HepG2 (cell line): ENCODE data around the gene CCDC88A. TPM values are rescaled to one million over a fixed set of nuclear protein-coding genes. Genes with fewer than 3 reads are reported as not detected.

ENCODE experiments used
- CHD2 ChIP-seq: IDR thresholded peaks from 2 replicates; pipeline ENCODE4 v1.6.1; 2011; ENCODE audit warnings: low read depth, low read length, improper control_type of control experiment
- CREB1 ChIP-seq, 2 experiments: fragments of 450-650 bp in 1 of 2; IDR thresholded peaks; 2 replicates each; pipeline ENCODE4 v1.6.1; 2016 to 2017; ENCODE audit warnings: control low read depth in 1 of 2, mild to moderate bottlenecking in 1 of 2, missing compliant biosample characterization in 1 of 2, missing genetic modification characterization in 1 of 2
- FOXA3 ChIP-seq: IDR thresholded peaks from 2 replicates; pipeline ENCODE4 v1.6.1; 2016; ENCODE audit warnings: missing genetic modification reagents, missing compliant biosample characterization
- HNRNPK ChIP-seq: fragments of 200-400 bp; formaldehyde crosslinking; IDR thresholded peaks from 2 replicates; pipeline ENCODE4 v1.6.1; 2018; ENCODE audit warnings: low read length, low read depth, moderate library complexity, mild to moderate bottlenecking; ENCODE audit not compliant: poor library complexity, severe bottlenecking
- PCBP1 ChIP-seq: fragments of 200-400 bp; formaldehyde crosslinking; IDR thresholded peaks from 2 replicates; pipeline ENCODE4 v1.6.1; 2017; ENCODE audit warnings: mild to moderate bottlenecking, low read depth, low read length, borderline replicate concordance
- PRMT3 ChIP-seq: sonication (generic); formaldehyde crosslinking; IDR thresholded peaks from 2 replicates; pipeline ENCODE4 v1.8.1; 2022; ENCODE audit warnings: low read depth, mild to moderate bottlenecking, moderate library complexity, missing genetic modification reagents, borderline replicate concordance
- SP1 ChIP-seq, 2 experiments: fragments of 450-650 bp in 1 of 2; sonication (generic) in 1 of 2; formaldehyde crosslinking in 1 of 2; IDR thresholded peaks; 2 replicates each; pipeline versions ENCODE4 v1.4.0 to v1.6.1; 2016 to 2020; ENCODE audit warnings: missing genetic modification reagents in 1 of 2
- SPEN ChIP-seq: sonication (generic); formaldehyde crosslinking; IDR thresholded peaks from 2 replicates; pipeline ENCODE4 v1.5.1; 2020; ENCODE audit warnings: low read depth, mild to moderate bottlenecking, missing genetic modification reagents
- TAF15 ChIP-seq: fragments of 200-400 bp; formaldehyde crosslinking; IDR thresholded peaks from one replicate; pipeline ENCODE4 v1.6.1; 2018; ENCODE audit warnings: mild to moderate bottlenecking, low read depth, low read length; ENCODE audit not compliant: poor library complexity, severe bottlenecking
- TEAD3 ChIP-seq: optimal IDR thresholded peaks from 2 replicates; pipeline ENCODE3; 2016; ENCODE audit warnings: borderline replicate concordance
- ZBTB3 ChIP-seq: sonication (generic); formaldehyde crosslinking; IDR thresholded peaks from 2 replicates; pipeline ENCODE4 v1.4.0; 2020; ENCODE audit warnings: low read depth, mild to moderate bottlenecking, moderate library complexity, missing genetic modification reagents, borderline replicate concordance
- ZNF251 ChIP-seq: sonication (generic); formaldehyde crosslinking; IDR thresholded peaks from 2 replicates; pipeline ENCODE4 v1.9.0; 2021; ENCODE audit warnings: mild to moderate bottlenecking, missing genetic modification reagents
- ZNF274 ChIP-seq: sonication (generic); formaldehyde crosslinking; IDR thresholded peaks from 2 replicates; pipeline ENCODE4 v1.5.1; 2020; ENCODE audit warnings: mild to moderate bottlenecking, missing genetic modification reagents
- ZNF670 ChIP-seq: sonication (generic); formaldehyde crosslinking; IDR thresholded peaks from 2 replicates; pipeline ENCODE4 v1.8.0; 2022; ENCODE audit warnings: mild to moderate bottlenecking, missing genetic modification reagents, borderline replicate concordance
- ZNF792 ChIP-seq: IDR thresholded peaks from 2 replicates; pipeline ENCODE4 v1.6.1; 2016
- ZNF816 ChIP-seq: sonication (generic); formaldehyde crosslinking; IDR thresholded peaks from 2 replicates; pipeline ENCODE4 v1.8.0; 2022; ENCODE audit warnings: missing genetic modification reagents, mild to moderate bottlenecking, borderline replicate concordance
- polyA plus RNA-seq, 8 experiments: library from polyadenylated mRNA; depleted of rRNA in 3 of 8; stranded (reverse) in 7 of 8; unstranded in 1 of 8; fragments of >200 nt; fragmentation: Illumina TruSeq in 4 of 8; extraction: Trizol in 4 of 8; gene quantifications; 2 replicates each; pipeline versions ENCODE4 v1.2.1 to v1.2.3, GENCODE V29; 2011 to 2016; ENCODE audit warnings: low read depth in 4 of 8, missing spikeins in 1 of 8, mixed read lengths in 1 of 8; ENCODE audit not compliant: insufficient read depth in 1 of 8
- total RNA-seq, 5 experiments: library from RNA; depleted of rRNA; stranded (reverse); fragments of >200 nt; fragmentation: Illumina TruSeq; extraction: Trizol; gene quantifications; 2 replicates each; pipeline ENCODE4 v1.2.3, GENCODE V29; 2016; ENCODE audit warnings: low read depth in 1 of 5
- TF ChIP-seq, protein P1 (sequence below): sonication (generic); formaldehyde crosslinking; IDR thresholded peaks from 2 replicates; pipeline ENCODE4 v1.8.0; 2022; ENCODE audit warnings: mild to moderate bottlenecking, missing genetic modification reagents, borderline replicate concordance
- TF ChIP-seq, protein P2 (sequence below): sonication (generic); formaldehyde crosslinking; IDR thresholded peaks from 2 replicates; pipeline ENCODE4 v1.5.1; 2020; ENCODE audit warnings: missing genetic modification reagents, mild to moderate bottlenecking, borderline replicate concordance
- TF ChIP-seq, protein P3 (sequence below): sonication (generic); formaldehyde crosslinking; IDR thresholded peaks from 2 replicates; pipeline ENCODE4 v1.5.1; 2020; ENCODE audit warnings: missing genetic modification reagents, mild to moderate bottlenecking, borderline replicate concordance
- TF ChIP-seq, protein P4 (sequence below): sonication (generic); formaldehyde crosslinking; IDR thresholded peaks from 2 replicates; pipeline ENCODE4 v1.5.0; 2020; ENCODE audit warnings: mild to moderate bottlenecking, missing genetic modification reagents
- TF ChIP-seq, protein P5 (sequence below): sonication (generic); formaldehyde crosslinking; IDR thresholded peaks from 2 replicates; pipeline ENCODE4 v1.4.0; 2020; ENCODE audit warnings: missing genetic modification reagents, low read depth, mild to moderate bottlenecking, borderline replicate concordance

The CCDC88A gene
- total and polyA plus RNA-seq, 2 of the 13 experiments (the other 11 are each of a cell fraction or from before 2014, with no cell fraction given): 43.2 to 84.1 TPM

DNA sequence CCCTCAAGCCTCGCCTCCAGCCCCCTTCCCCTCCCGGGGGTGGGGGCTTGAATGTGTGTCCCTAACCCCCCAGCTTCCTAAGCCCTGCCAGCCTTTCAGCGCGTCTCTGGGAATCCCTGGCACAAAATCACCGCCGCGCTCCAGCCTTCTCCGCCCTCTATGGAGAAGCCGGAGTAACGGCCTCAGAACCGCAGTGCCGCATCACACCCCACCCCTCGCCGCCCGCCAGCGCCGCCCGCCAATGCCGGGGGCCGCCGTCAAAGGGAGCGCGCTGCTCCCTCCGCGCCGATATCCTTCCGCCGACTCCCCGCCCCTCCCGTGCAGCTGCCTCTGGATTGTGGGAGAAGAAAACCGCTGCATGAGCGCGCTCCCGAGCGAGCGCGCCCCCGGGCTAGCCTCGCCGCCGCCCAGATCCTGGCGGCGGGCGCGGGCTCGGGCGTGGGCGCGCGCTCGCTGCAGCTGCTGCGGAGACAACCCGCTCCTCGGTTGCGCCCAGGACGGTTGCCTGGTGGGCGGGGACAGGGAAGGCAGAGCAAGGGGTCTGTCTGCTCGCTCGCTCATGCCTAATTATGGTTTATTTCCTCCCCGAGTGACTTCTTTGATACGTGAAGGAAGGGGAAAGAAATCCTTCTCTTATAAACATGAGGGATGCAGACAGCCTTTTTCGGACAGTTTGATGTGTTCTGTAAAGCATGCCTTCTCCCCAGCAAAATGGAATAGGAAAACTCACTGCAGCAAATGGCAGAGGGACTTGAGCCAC lies at the start of gene CCDC88A (continued):
- TF ChIP-seq ZBTB3 (CRISPR knock-in tag): peak; percentile 96
- TF ChIP-seq, protein P1, sequence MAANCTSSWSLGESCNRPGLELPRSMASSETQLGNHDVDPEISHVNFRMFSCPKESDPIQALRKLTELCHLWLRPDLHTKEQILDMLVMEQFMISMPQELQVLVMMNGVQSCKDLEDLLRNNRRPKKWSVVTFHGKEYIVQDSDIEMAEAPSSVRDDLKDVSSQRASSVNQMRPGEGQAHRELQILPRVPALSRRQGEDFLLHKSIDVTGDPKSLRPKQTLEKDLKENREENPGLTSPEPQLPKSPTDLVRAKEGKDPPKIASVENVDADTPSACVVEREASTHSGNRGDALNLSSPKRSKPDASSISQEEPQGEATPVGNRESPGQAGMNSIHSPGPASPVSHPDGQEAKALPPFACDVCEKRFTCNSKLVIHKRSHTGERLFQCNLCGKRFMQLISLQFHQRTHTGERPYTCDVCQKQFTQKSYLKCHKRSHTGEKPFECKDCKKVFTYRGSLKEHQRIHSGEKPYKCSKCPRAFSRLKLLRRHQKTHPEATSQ (CRISPR knock-in tag): peak; percentile 97; the same call in 1 of the 2 replicates
- TF ChIP-seq, protein P2, sequence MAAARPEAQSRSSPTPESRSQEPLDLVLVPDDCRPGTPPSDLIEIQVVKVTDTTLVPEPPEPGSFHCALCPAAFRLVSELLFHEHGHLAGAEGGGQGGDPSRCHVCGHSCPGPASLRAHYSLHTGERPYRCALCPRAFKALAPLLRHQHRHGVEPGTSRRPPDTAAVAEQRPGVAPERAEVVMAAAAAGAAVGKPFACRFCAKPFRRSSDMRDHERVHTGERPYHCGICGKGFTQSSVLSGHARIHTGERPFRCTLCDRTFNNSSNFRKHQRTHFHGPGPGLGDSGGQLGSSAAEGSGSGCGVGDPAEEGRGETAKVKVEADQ (CRISPR knock-in tag): peak; percentile 96; the same call in 1 of the 2 replicates
- TF ChIP-seq, protein P3, sequence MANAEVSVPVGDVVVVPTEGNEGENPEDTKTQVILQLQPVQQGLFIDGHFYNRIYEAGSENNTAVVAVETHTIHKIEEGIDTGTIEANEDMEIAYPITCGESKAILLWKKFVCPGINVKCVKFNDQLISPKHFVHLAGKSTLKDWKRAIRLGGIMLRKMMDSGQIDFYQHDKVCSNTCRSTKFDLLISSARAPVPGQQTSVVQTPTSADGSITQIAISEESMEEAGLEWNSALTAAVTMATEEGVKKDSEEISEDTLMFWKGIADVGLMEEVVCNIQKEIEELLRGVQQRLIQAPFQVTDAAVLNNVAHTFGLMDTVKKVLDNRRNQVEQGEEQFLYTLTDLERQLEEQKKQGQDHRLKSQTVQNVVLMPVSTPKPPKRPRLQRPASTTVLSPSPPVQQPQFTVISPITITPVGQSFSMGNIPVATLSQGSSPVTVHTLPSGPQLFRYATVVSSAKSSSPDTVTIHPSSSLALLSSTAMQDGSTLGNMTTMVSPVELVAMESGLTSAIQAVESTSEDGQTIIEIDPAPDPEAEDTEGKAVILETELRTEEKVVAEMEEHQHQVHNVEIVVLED (CRISPR knock-in tag): peak; percentile 86
- TF ChIP-seq, protein P4, sequence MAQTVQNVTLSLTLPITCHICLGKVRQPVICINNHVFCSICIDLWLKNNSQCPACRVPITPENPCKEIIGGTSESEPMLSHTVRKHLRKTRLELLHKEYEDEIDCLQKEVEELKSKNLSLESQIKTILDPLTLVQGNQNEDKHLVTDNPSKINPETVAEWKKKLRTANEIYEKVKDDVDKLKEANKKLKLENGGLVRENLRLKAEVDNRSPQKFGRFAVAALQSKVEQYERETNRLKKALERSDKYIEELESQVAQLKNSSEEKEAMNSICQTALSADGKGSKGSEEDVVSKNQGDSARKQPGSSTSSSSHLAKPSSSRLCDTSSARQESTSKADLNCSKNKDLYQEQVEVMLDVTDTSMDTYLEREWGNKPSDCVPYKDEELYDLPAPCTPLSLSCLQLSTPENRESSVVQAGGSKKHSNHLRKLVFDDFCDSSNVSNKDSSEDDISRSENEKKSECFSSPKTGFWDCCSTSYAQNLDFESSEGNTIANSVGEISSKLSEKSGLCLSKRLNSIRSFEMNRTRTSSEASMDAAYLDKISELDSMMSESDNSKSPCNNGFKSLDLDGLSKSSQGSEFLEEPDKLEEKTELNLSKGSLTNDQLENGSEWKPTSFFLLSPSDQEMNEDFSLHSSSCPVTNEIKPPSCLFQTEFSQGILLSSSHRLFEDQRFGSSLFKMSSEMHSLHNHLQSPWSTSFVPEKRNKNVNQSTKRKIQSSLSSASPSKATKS (CRISPR knock-in tag): peak; percentile 72; the same call in 1 of the 2 replicates
- TF ChIP-seq SP1 (IDR thresholded peaks at IDR 0.05): no peak
- TF ChIP-seq SP1 (CRISPR knock-in tag; IDR thresholded peaks at IDR 0.05): peak; percentile 98
- peak; percentile 89 for TF ChIP-seq HNRNPK
- TF ChIP-seq, protein P5, sequence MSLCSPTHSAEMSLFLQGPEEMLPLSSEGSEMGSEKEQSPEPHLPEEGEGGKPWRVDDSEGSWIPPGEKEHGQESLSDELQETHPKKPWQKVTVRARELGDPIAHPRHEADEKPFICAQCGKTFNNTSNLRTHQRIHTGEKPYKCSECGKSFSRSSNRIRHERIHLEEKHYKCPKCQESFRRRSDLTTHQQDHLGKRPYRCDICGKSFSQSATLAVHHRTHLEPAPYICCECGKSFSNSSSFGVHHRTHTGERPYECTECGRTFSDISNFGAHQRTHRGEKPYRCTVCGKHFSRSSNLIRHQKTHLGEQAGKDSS: peak; percentile 98
- peak; percentile 100 for TF ChIP-seq ZNF816 (CRISPR knock-in tag)
- peak; percentile 100 for TF ChIP-seq TAF15
- TF ChIP-seq PRMT3 (CRISPR knock-in tag): peak; percentile 97; the same call in 1 of the 2 replicates
- peak; percentile 97; the same call in 1 of the 2 replicates for TF ChIP-seq ZNF274 (CRISPR knock-in tag)
- peak; percentile 88 for TF ChIP-seq FOXA3 (CRISPR knock-in tag)
- peak; percentile 83 for TF ChIP-seq TEAD3 (CRISPR knock-in tag)
- TF ChIP-seq ZNF251 (CRISPR knock-in tag): no peak
- peak; percentile 99 for TF ChIP-seq ZNF792 (CRISPR knock-in tag)
- peak; percentile 92 for TF ChIP-seq SPEN
- TF ChIP-seq CREB1 (IDR thresholded peaks at IDR 0.05): peak; percentile 85
- TF ChIP-seq CREB1 (CRISPR knock-in tag; IDR thresholded peaks at IDR 0.05): peak; percentile 18; the same call in 1 of the 2 replicates
- TF ChIP-seq ZNF670 (CRISPR knock-in tag): peak; percentile 100
- peak; percentile 99 for TF ChIP-seq PCBP1
- peak; percentile 94 for TF ChIP-seq CHD2
